ENCODE measurements around the gene LRGUK.

Gene LRGUK

GRCh38 chr7:134126146-134126545 lies 994 bp upstream of the LRGUK start:
- no peak for DNase-seq (ENCODE audit: low spot score)

- no peak for DNase-seq (ENCODE audit: low spot score)
Observed at GRCh38 chr7:134126596-134126965, 559 bp upstream of the LRGUK start.

GRCh38 chr7:134128829-134129228 lies 1.7 kb downstream of the LRGUK start:
- DNase-seq (ENCODE audit: low spot score), result no peak

GRCh38 chr7:134129856-134130523 lies 2.9 kb downstream of the LRGUK start:
- no peak for DNase-seq (ENCODE audit: low spot score)

GRCh38 chr7:134134004-134134403 lies 6.9 kb downstream of the LRGUK start:
- DNase-seq (ENCODE audit: low spot score), result no peak

- peak; percentile 73 for DNase-seq (ENCODE audit: low spot score)
Observed at GRCh38 chr7:134140889-134141867, 14.0 kb downstream of the LRGUK start.

GRCh38 chr7:134141868-134142264 lies 14.7 kb downstream of the LRGUK start:
- no peak for DNase-seq (ENCODE audit: low spot score)

GRCh38 chr7:134153493-134154136 lies 26.5 kb downstream of the LRGUK start:
- no peak for DNase-seq (ENCODE audit: low spot score)

- DNase-seq (ENCODE audit: low spot score), result no peak
Observed at GRCh38 chr7:134154581-134155130, 27.5 kb downstream of the LRGUK start.

- DNase-seq (ENCODE audit: low spot score), result no peak
Observed at GRCh38 chr7:134155206-134155605, 28.1 kb downstream of the LRGUK start.

GRCh38 chr7:134155871-134156270 lies 28.7 kb downstream of the LRGUK start:
- no peak for DNase-seq (ENCODE audit: low spot score)

GRCh38 chr7:134165252-134165651 lies 38.1 kb downstream of the LRGUK start:
- peak; percentile 77 for DNase-seq (ENCODE audit: low spot score)

GRCh38 chr7:134167250-134167649 lies 40.1 kb downstream of the LRGUK start:
- no peak for DNase-seq (ENCODE audit: low spot score)

GRCh38 chr7:134167841-134168240 lies 40.7 kb downstream of the LRGUK start:
- DNase-seq (ENCODE audit: low spot score), result no peak

- no peak for DNase-seq (ENCODE audit: low spot score)
Observed at GRCh38 chr7:134174795-134175261, 47.7 kb downstream of the LRGUK start.

- DNase-seq (ENCODE audit: low spot score), result no peak
Observed at GRCh38 chr7:134175334-134176036, 48.3 kb downstream of the LRGUK start.

GRCh38 chr7:134176037-134176350 lies 48.9 kb downstream of the LRGUK start:
- no peak for DNase-seq (ENCODE audit: low spot score)

- DNase-seq (ENCODE audit: low spot score), result no peak
Observed at GRCh38 chr7:134179036-134180011, 52.2 kb downstream of the LRGUK start.

GRCh38 chr7:134180376-134180775 lies 53.2 kb downstream of the LRGUK start:
- no peak for DNase-seq (ENCODE audit: low spot score)

GRCh38 chr7:134182078-134182477 lies 54.9 kb downstream of the LRGUK start:
- DNase-seq (ENCODE audit: low spot score), result no peak

- no peak for DNase-seq (ENCODE audit: low spot score)
Observed at GRCh38 chr7:134184767-134185166, 57.6 kb downstream of the LRGUK start.
